Neural crest cell (in vitro differentiated cells): Measurements from ENCODE around the gene PMEL. TPM values are rescaled to one million over a fixed set of nuclear protein-coding genes. Genes with fewer than 3 reads are reported as not detected.
"Not testable (repeated sequence)": the region's sequence is repeated elsewhere in the genome, so short reads cannot be mapped to it uniquely, and the experiment has no call there.

Source experiments
- DNase-seq: peaks from one replicate; pipeline ENCODE4 v3.0.0; 2021; ENCODE audit warnings: low read depth, mixed read lengths, low spot score
- H3K27ac Mint-ChIP-seq: one replicate; pipeline ENCODE4 v1.8.0; 2021; ENCODE audit warnings: mild to moderate bottlenecking, mixed read lengths; ENCODE audit not compliant: unreplicated experiment
- H3K27me3 Mint-ChIP-seq: 2 replicates; pipeline ENCODE4 v1.8.0; 2021; ENCODE audit warnings: low read depth, mild to moderate bottlenecking, mixed read lengths
- H3K36me3 Mint-ChIP-seq: 2 replicates; pipeline ENCODE4 v1.8.0; 2021; ENCODE audit warnings: low read depth, mild to moderate bottlenecking, mixed read lengths
- H3K4me1 Mint-ChIP-seq: 2 replicates; pipeline ENCODE4 v1.8.0; 2021; ENCODE audit warnings: mixed read lengths
- H3K4me3 Mint-ChIP-seq: one replicate; pipeline ENCODE4 v1.8.0; 2021; ENCODE audit warnings: mild to moderate bottlenecking, mixed read lengths
- H3K9me3 Mint-ChIP-seq: 2 replicates; pipeline ENCODE4 v1.8.0; 2021; ENCODE audit warnings: mixed read lengths
- CTCF ChIP-seq: fragments of 200-600 bp; sonication (generic); conservative IDR thresholded peaks from 2 replicates; pipeline ENCODE4 v1.5.0; 2021; ENCODE audit warnings: antibody characterized with exemption, mild to moderate bottlenecking
- total RNA-seq: library from RNA; stranded (reverse); gene quantifications from 2 replicates; pipeline ENCODE4 v1.2.1, GENCODE V29; 2021

Gene PMEL
- total RNA-seq, 1 donor from 2014 or later = 36.9 TPM

- H3K27me3 Mint-ChIP-seq = no peaks in the 10 kb centered on the region
- no peaks in the 10 kb centered on the region for H3K9me3 Mint-ChIP-seq
- no peak overlapping the region for H3K27ac Mint-ChIP-seq
- H3K4me1 Mint-ChIP-seq = peaks cover 2% of the 10 kb centered on the region
- TF ChIP-seq CTCF = no peak
- no peak for DNase-seq
- no peak overlapping the region for H3K4me3 Mint-ChIP-seq
- H3K36me3 Mint-ChIP-seq = peaks cover 15% of the 10 kb centered on the region
These were observed 25.3 kb upstream of the PMEL start for GRCh38 chr12:55991110-55991509.

GRCh38 chr12:55985976-55986375, 20.1 kb upstream of the PMEL start:
- DNase-seq, H3K9me3 Mint-ChIP-seq: not testable (repeated sequence)

GRCh38 chr12:55985341-55985740, 19.5 kb upstream of the PMEL start:
- no peak overlapping the region for H3K27ac Mint-ChIP-seq
- no peak overlapping the region for H3K4me3 Mint-ChIP-seq
- peaks cover 13% of the 10 kb centered on the region for H3K36me3 Mint-ChIP-seq
- no peaks in the 10 kb centered on the region for H3K27me3 Mint-ChIP-seq
- TF ChIP-seq CTCF = no peak
- no peaks in the 10 kb centered on the region for H3K4me1 Mint-ChIP-seq
- no peak for DNase-seq
- H3K9me3 Mint-ChIP-seq = no peaks in the 10 kb centered on the region

More at GRCh38 chr12:55985976-55986375, 20.1 kb upstream of the PMEL start:
- H3K27me3 Mint-ChIP-seq, H3K4me3 Mint-ChIP-seq, H3K4me1 Mint-ChIP-seq, H3K27ac Mint-ChIP-seq: not testable (repeated sequence)
- H3K36me3 Mint-ChIP-seq = peaks cover 17% of the 10 kb centered on the region

- H3K9me3 Mint-ChIP-seq = no peaks in the 10 kb centered on the region
- H3K4me1 Mint-ChIP-seq = no peaks in the 10 kb centered on the region
- no peak overlapping the region for H3K4me3 Mint-ChIP-seq
- H3K36me3 Mint-ChIP-seq = peaks cover 11% of the 10 kb centered on the region
- H3K27me3 Mint-ChIP-seq = no peaks in the 10 kb centered on the region
- H3K27ac Mint-ChIP-seq = no peak overlapping the region
- DNase-seq = no peak
- TF ChIP-seq CTCF = no peak
These were observed 19.0 kb upstream of the PMEL start for GRCh38 chr12:55984861-55985260.

GRCh38 chr12:55983232-55983842, 17.5 kb upstream of the PMEL start:
- no peak for TF ChIP-seq CTCF
- DNase-seq = no peak
- Mint-ChIP-seq H3K36me3 (peaks cover 7% of the 10 kb centered on the region), H3K4me3 (no peak overlapping the region), H3K4me1 (peaks cover 6% of the 10 kb centered on the region), H3K27ac (peak overlapping the region; percentile 19), H3K27me3 (no peaks in the 10 kb centered on the region), H3K9me3 (no peaks in the 10 kb centered on the region)

- TF ChIP-seq CTCF = no peak
- Mint-ChIP-seq H3K9me3 (no peaks in the 10 kb centered on the region), H3K4me1 (peaks cover 6% of the 10 kb centered on the region), H3K27ac (peak overlapping the region; percentile 71), H3K27me3 (no peaks in the 10 kb centered on the region), H3K36me3 (peaks cover 8% of the 10 kb centered on the region), H3K4me3 (no peak overlapping the region)
- no peak for DNase-seq
These were observed 16.6 kb upstream of the PMEL start for GRCh38 chr12:55982319-55982936.

- not testable (repeated sequence) for H3K9me3 Mint-ChIP-seq, H3K4me1 Mint-ChIP-seq, H3K4me3 Mint-ChIP-seq, H3K27ac Mint-ChIP-seq, H3K27me3 Mint-ChIP-seq, H3K36me3 Mint-ChIP-seq, DNase-seq
These were observed 16.0 kb upstream of the PMEL start for GRCh38 chr12:55981882-55982281.
